BLaER1 (cell line): Measurements from ENCODE around the gene TCEAL5.
"Not testable (repeated sequence)": the region's sequence is repeated elsewhere in the genome, so short reads cannot be mapped to it uniquely, and the experiment has no call there.

ENCODE experiments used
- H3K27ac ChIP-seq: shearing (Covaris generic); formaldehyde crosslinking; 2 replicates; pipeline ENCODE4 v1.8.1; 2022
- H3K27me3 ChIP-seq: shearing (Covaris generic); formaldehyde crosslinking; 2 replicates; pipeline ENCODE4 v1.8.1; 2022
- H3K36me3 ChIP-seq: shearing (Covaris generic); formaldehyde crosslinking; 2 replicates; pipeline ENCODE4 v1.8.1; 2022
- H3K4me1 ChIP-seq: shearing (Covaris generic); formaldehyde crosslinking; 2 replicates; pipeline ENCODE4 v1.8.1; 2022
- H3K4me2 ChIP-seq: shearing (Covaris generic); formaldehyde crosslinking; 2 replicates; pipeline ENCODE4 v1.8.1; 2022
- H3K4me3 ChIP-seq: shearing (Covaris generic); formaldehyde crosslinking; 2 replicates; pipeline ENCODE4 v1.8.1; 2022
- H3K9ac ChIP-seq: shearing (Covaris generic); formaldehyde crosslinking; 2 replicates; pipeline ENCODE4 v1.8.1; 2022
- H3K9me3 ChIP-seq: shearing (Covaris generic); formaldehyde crosslinking; 2 replicates; pipeline ENCODE4 v1.8.1; 2022
- H4K20me1 ChIP-seq: shearing (Covaris generic); formaldehyde crosslinking; 2 replicates; pipeline ENCODE4 v1.8.1; 2022
- Cebpa-rat ChIP-seq: shearing (Covaris generic); IDR thresholded peaks from 2 replicates; pipeline ENCODE4 v1.8.1; 2022

The TCEAL5 gene

GRCh38 chrX:103234869-103235268, 41.7 kb downstream of the TCEAL5 start:
- Histone ChIP-seq H3K27ac (no peak overlapping the region), H4K20me1 (no peaks in the 10 kb centered on the region), H3K4me3 (no peak overlapping the region), H3K9ac (no peak overlapping the region), H3K4me1 (no peaks in the 10 kb centered on the region), H3K27me3 (0 out of 2 replicates have a peak, but pooled peaks cover 3% of the 10 kb centered on the region), H3K4me2 (no peak overlapping the region), H3K9me3 (no peaks in the 10 kb centered on the region), H3K36me3 (no peaks in the 10 kb centered on the region)
- no peak for TF ChIP-seq Cebpa-rat

GRCh38 chrX:103233263-103233662, 43.3 kb downstream of the TCEAL5 start:
- no peaks in the 10 kb centered on the region for H3K36me3 ChIP-seq

GRCh38 chrX:103225918-103226317, 50.6 kb downstream of the TCEAL5 start:
- not testable (repeated sequence) for H3K27me3 ChIP-seq, H3K9ac ChIP-seq, H3K4me1 ChIP-seq, H3K4me2 ChIP-seq, H4K20me1 ChIP-seq, H3K36me3 ChIP-seq, H3K27ac ChIP-seq, H3K4me3 ChIP-seq, H3K9me3 ChIP-seq

More at GRCh38 chrX:103233263-103233662, 43.3 kb downstream of the TCEAL5 start:
- H3K9me3 ChIP-seq = no peaks in the 10 kb centered on the region
- H3K4me3 ChIP-seq = no peak overlapping the region
- TF ChIP-seq Cebpa-rat = no peak
- H3K27ac ChIP-seq = no peak overlapping the region
- no peaks in the 10 kb centered on the region for H3K4me1 ChIP-seq
- no peaks in the 10 kb centered on the region for H4K20me1 ChIP-seq
- 0 out of 2 replicates have a peak, but pooled peaks cover 3% of the 10 kb centered on the region for H3K27me3 ChIP-seq
- H3K9ac ChIP-seq = no peak overlapping the region
- no peak overlapping the region for H3K4me2 ChIP-seq
